ENCODE results near the gene SOHLH1.

SOHLH1 gene

DNA sequence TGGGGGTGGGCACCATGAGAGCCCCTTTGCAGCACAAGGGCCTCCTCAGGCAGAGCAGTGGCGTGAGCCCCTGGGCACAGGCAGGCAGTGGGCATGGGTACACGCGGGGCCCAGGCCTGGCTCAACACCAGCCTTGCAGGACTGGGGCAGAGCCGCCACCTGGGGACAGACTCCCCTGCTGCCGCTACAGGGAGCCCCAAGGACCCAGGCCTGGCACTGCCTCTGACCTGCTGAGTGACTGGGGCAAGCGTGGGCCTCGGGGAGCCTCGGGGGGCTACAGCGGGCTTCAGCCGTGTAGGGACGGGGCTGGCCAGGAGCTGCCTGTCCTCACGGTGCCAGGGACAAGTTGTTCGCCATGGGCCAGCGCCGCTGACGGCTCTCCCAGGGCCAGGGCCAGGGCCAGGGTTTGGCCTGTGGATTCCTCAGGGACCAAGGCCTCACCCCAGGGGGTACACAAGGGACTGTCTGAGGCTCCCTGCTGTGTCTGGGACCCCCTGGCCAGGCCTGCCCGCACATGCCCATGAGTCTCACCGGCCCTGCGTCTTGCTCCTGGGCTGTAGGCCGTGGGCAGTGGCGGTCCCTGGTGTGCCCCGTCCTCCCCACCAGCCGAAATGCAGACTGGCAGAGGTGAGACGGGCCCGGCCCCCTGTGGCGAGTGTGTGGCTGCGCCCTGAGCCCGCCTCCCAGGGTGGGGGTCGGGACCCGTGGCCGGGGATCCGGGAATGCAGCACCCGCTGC, 45.2 kb upstream of the SOHLH1 start:
- TF ChIP-seq, protein P1, sequence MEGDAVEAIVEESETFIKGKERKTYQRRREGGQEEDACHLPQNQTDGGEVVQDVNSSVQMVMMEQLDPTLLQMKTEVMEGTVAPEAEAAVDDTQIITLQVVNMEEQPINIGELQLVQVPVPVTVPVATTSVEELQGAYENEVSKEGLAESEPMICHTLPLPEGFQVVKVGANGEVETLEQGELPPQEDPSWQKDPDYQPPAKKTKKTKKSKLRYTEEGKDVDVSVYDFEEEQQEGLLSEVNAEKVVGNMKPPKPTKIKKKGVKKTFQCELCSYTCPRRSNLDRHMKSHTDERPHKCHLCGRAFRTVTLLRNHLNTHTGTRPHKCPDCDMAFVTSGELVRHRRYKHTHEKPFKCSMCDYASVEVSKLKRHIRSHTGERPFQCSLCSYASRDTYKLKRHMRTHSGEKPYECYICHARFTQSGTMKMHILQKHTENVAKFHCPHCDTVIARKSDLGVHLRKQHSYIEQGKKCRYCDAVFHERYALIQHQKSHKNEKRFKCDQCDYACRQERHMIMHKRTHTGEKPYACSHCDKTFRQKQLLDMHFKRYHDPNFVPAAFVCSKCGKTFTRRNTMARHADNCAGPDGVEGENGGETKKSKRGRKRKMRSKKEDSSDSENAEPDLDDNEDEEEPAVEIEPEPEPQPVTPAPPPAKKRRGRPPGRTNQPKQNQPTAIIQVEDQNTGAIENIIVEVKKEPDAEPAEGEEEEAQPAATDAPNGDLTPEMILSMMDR (conservative IDR thresholded peaks at IDR 0.05; ENCODE audit: low read length) = no peak

DNA sequence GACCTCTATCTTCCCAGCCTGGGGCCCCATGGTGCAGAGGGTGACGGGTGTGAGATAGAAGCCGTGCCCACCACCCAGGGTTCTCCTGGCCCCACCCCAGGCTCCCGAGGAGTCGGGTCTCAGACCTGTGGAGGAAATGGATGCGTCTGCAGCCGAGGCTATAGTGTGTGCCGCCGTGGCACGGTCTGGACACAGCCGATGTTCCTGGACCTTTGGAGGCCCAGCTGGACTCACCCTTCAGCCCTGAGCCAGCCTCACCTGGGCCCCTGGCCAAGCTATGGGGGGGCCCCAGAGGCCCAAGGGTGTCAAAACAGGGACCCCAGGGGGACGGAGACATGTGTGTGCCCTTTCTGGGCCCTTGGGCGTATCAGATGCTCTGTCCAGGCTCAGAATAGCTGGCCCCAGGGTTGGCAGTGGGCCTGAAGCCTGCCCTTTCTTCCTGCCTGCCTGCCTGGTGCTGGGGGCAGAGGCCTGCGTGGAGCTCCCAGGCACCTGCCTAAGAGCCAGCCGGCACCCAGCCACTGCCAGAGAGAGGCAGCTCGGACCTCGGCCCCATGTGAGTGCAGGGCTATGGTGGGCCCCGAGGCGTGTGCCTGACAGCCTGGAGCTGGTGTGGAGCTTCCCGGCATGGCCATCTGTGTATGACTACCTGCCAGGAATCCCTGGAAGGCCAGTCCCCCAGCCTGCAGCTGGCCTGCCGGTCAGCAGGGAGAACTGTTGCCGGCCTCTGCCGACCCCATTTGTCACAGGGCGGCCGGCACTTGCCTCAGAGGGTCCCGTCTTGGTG, 44.5 kb upstream of the SOHLH1 start:
- DNase-seq (ENCODE audit: low read depth) = no peak
- TF ChIP-seq, protein P1 (conservative IDR thresholded peaks at IDR 0.05; ENCODE audit: low read length) = no peak

More for the DNA sequence above, 45.2 kb upstream of the SOHLH1 start:
- no peak for DNase-seq (ENCODE audit: low read depth)
- no peak overlapping the region for H3K4me3 ChIP-seq (ENCODE audit: low read length)

DNA sequence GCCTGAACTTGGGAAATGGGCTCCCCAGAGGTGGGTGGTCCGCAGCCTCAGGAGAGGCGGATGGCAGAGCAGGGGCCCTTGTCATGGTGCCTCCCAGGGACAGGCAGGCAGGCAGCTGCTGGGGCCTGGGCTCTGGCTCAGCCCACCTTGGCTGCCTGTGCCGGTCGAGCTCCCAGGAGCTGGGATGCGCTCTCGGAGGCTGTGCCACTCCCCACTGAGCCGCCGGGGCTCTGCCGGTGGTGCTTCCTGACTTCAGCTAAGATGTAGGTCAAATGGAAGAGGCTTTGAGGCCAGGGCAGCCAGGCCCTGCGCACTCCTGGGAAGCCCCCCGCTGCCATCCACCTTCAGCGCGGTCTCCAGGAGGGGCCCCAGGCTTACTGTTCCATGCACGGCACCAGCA, 43.7 kb upstream of the SOHLH1 start:
- TF ChIP-seq, protein P1 (conservative IDR thresholded peaks at IDR 0.05; ENCODE audit: low read length) = no peak
- no peak for DNase-seq (ENCODE audit: low read depth)
- no peak overlapping the region for H3K4me3 ChIP-seq (ENCODE audit: low read length)

More for the DNA sequence above, 44.5 kb upstream of the SOHLH1 start:
- H3K4me3 ChIP-seq (ENCODE audit: low read length) = no peak overlapping the region

DNA sequence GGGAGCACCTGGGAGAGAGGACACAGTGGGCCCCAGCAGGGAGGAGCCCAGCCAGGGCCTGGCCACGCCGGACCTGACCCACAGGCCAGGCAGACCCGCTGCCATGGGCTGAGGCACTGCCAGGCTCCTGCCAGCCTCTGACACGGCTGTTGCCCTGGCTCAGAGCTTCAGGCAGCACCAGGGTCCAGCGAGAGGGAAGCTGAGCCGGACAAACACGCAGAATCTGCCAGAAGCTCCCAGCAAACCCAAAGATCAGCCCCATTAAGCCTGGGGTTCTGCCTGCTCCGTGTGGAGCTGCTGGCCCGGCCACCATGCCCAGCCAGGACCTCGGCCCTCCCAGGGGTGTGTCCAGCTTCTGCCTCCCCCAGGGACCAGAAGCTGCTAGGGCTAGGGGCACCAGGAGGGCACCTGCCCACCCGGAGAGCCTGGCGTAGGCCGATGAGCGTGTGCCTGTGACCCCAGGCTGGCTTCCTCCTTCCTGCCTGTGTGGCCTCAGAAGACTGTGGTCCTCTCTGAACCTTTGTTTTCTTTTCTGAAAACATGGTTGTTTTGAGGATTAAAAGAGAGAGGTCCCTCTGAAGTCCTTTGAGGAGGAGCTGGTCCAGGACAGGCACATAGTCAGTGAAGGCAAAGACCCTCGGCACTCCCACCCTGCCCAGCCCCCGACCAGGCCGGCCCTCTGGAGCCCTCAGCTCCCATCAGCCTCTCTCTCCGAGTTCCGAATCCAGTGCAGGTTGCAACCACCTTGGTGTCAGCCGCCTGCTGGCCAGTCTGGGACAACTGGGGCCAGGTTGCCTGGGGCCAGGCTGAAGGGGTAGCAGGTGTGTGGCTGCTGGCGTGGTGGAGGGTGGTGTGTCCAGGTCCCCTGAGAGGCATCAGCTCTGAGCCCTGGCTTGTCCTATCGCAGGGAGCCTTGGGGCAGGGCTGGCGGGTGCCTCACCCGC, 42.3 kb upstream of the SOHLH1 start:
- TF ChIP-seq, protein P1 (conservative IDR thresholded peaks at IDR 0.05; ENCODE audit: low read length) = no peak
- no peak overlapping the region for H3K4me3 ChIP-seq (ENCODE audit: low read length)
- DNase-seq (ENCODE audit: low read depth) = no peak

DNA sequence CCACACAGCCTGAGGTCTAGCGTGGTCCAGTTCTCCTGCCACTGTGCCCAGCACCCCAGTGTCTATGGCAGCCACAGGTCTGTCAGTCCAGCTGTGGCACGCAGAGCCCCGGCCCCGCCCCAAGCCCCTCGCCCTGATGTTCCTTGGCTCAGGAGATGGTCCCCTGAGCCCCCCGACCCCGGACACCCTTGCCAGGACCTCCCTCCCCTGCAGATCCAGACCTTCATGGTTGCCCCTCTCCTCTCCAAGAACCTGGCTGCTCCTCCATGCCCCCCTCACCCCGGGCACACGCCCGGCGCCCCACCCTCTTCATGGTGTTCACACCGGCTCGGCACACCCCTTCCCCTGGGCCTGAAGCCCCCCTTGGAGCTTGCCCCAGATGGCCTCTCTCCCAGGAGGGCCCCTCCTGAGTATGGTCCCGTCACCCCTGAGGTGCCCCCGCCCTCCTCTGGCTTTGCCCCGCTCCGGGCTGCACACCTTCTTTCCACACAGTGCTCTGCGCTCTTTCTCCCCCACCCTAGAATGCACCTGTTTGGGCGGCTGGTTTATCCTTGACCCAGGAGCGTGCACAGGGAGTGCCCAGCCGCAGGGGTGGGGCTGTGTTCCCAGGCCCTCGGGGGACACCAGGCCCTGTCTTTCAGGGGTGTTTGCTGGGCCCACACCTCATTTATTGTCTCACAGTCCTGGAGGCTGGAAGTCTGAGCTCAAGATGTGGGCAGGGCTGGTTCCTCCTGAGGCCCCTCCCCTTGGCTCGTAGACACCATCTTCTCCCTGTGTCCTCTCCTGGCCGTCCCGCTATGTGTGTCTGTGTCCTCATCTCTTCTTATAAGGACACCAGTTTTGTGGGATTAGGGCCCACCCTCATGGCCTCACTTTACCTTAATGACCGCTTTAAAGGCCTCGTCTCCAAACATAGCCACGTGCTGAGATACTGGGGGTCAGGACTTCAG, 40.3 kb upstream of the SOHLH1 start:
- no peak for DNase-seq (ENCODE audit: low read depth)
- no peak overlapping the region for H3K4me3 ChIP-seq (ENCODE audit: low read length)
- TF ChIP-seq, protein P1 (conservative IDR thresholded peaks at IDR 0.05; ENCODE audit: low read length) = no peak

All from AG10803 (cell line).